ENCODE data around the gene PATJ.
"Not testable (repeated sequence)": the region's sequence is repeated elsewhere in the genome, so short reads cannot be mapped to it uniquely, and the experiment has no call there.

The PATJ gene

GRCh38 chr1:61921435-61921834 is 179.2 kb downstream of the PATJ start:
- Histone ChIP-seq H3K4me1 (ENCODE audit: control insufficient read depth, insufficient read depth, low read length) (no peaks in the 10 kb centered on the region), H3K9me3 (ENCODE audit: control insufficient read depth in 2 of 2, low read length in 2 of 2) (no peaks in the 10 kb centered on the region), H3K27ac (ENCODE audit: low read length) (no peak overlapping the region), H3K27me3 (ENCODE audit: control insufficient read depth in 1 of 2, insufficient read depth in 2 of 2, low read length in 2 of 2) (no peaks in the 10 kb centered on the region), H3K4me3 (ENCODE audit: low read length in 2 of 2) (no peak overlapping the region), H3K36me3 (ENCODE audit: control insufficient read depth in 2 of 2, insufficient read depth in 2 of 2, low read length in 2 of 2) (peaks cover 0 to 2% of the 10 kb centered on the region in 2 donors), H3K9ac (ENCODE audit: low read length in 2 of 2) (no peak overlapping the region)

- Histone ChIP-seq H3K9me3 (ENCODE audit: control insufficient read depth in 2 of 2, low read length in 2 of 2) (no peaks in the 10 kb centered on the region), H3K4me3 (ENCODE audit: low read length in 2 of 2) (no peak overlapping the region), H3K27me3 (ENCODE audit: control insufficient read depth in 1 of 2, insufficient read depth in 2 of 2, low read length in 2 of 2) (no peaks in the 10 kb centered on the region), H3K27ac (ENCODE audit: low read length) (no peak overlapping the region), H3K4me1 (ENCODE audit: control insufficient read depth, insufficient read depth, low read length) (no peaks in the 10 kb centered on the region), H3K9ac (ENCODE audit: low read length in 2 of 2) (no peak overlapping the region), H3K36me3 (ENCODE audit: control insufficient read depth in 2 of 2, insufficient read depth in 2 of 2, low read length in 2 of 2) (no peaks in the 10 kb centered on the region)
Measured at GRCh38 chr1:61922950-61923480, 180.7 kb downstream of the PATJ start.

- Histone ChIP-seq H3K4me1 (ENCODE audit: control insufficient read depth, insufficient read depth, low read length) (no peaks in the 10 kb centered on the region), H3K27ac (ENCODE audit: low read length) (no peak overlapping the region), H3K9me3 (ENCODE audit: control insufficient read depth in 2 of 2, low read length in 2 of 2) (no peaks in the 10 kb centered on the region), H3K27me3 (ENCODE audit: control insufficient read depth in 1 of 2, insufficient read depth in 2 of 2, low read length in 2 of 2) (no peaks in the 10 kb centered on the region), H3K9ac (ENCODE audit: low read length in 2 of 2) (no peak overlapping the region), H3K4me3 (ENCODE audit: low read length in 2 of 2) (no peak overlapping the region), H3K36me3 (ENCODE audit: control insufficient read depth in 2 of 2, insufficient read depth in 2 of 2, low read length in 2 of 2) (no peaks in the 10 kb centered on the region)
Measured at GRCh38 chr1:61925591-61926298, 183.5 kb downstream of the PATJ start.

GRCh38 chr1:61926597-61926996 is 184.3 kb downstream of the PATJ start:
- no peaks in the 10 kb centered on the region for H3K4me1 ChIP-seq (ENCODE audit: control insufficient read depth, insufficient read depth, low read length)
- no peaks in the 10 kb centered on the region for H3K9me3 ChIP-seq (ENCODE audit: control insufficient read depth in 2 of 2, low read length in 2 of 2)
- H3K9ac ChIP-seq (ENCODE audit: low read length in 2 of 2) = no peak overlapping the region
- no peaks in the 10 kb centered on the region for H3K36me3 ChIP-seq (ENCODE audit: control insufficient read depth in 2 of 2, insufficient read depth in 2 of 2, low read length in 2 of 2)
- H3K27ac ChIP-seq (ENCODE audit: low read length) = no peak overlapping the region
- no peaks in the 10 kb centered on the region for H3K27me3 ChIP-seq (ENCODE audit: control insufficient read depth in 1 of 2, insufficient read depth in 2 of 2, low read length in 2 of 2)
- H3K4me3 ChIP-seq (ENCODE audit: low read length in 2 of 2) = no peak overlapping the region

- Histone ChIP-seq H3K36me3 (ENCODE audit: control insufficient read depth in 2 of 2, insufficient read depth in 2 of 2, low read length in 2 of 2) (no peaks in the 10 kb centered on the region), H3K27me3 (ENCODE audit: control insufficient read depth in 1 of 2, insufficient read depth in 2 of 2, low read length in 2 of 2) (no peaks in the 10 kb centered on the region), H3K9ac (ENCODE audit: low read length in 2 of 2) (no peak overlapping the region), H3K4me3 (ENCODE audit: low read length in 2 of 2) (no peak overlapping the region), H3K9me3 (ENCODE audit: control insufficient read depth in 2 of 2, low read length in 2 of 2) (no peaks in the 10 kb centered on the region), H3K4me1 (ENCODE audit: control insufficient read depth, insufficient read depth, low read length) (no peaks in the 10 kb centered on the region), H3K27ac (ENCODE audit: low read length) (no peak overlapping the region)
Measured at GRCh38 chr1:61930116-61930645, 187.9 kb downstream of the PATJ start.

- H3K27ac ChIP-seq (ENCODE audit: low read length) = no peak overlapping the region
- no peak overlapping the region for H3K4me3 ChIP-seq (ENCODE audit: low read length in 2 of 2)
- no peaks in the 10 kb centered on the region for H3K9me3 ChIP-seq (ENCODE audit: control insufficient read depth in 2 of 2, low read length in 2 of 2)
- H3K4me1 ChIP-seq (ENCODE audit: control insufficient read depth, insufficient read depth, low read length) = no peaks in the 10 kb centered on the region
- no peaks in the 10 kb centered on the region for H3K36me3 ChIP-seq (ENCODE audit: control insufficient read depth in 2 of 2, insufficient read depth in 2 of 2, low read length in 2 of 2)
- H3K27me3 ChIP-seq (ENCODE audit: control insufficient read depth in 1 of 2, insufficient read depth in 2 of 2, low read length in 2 of 2) = no peaks in the 10 kb centered on the region
- no peak overlapping the region for H3K9ac ChIP-seq (ENCODE audit: low read length in 2 of 2)
Measured at GRCh38 chr1:61931587-61932279, 189.5 kb downstream of the PATJ start.

- no peak overlapping the region for H3K4me3 ChIP-seq (ENCODE audit: low read length in 2 of 2)
- H3K9me3 ChIP-seq (ENCODE audit: control insufficient read depth in 2 of 2, low read length in 2 of 2) = no peaks in the 10 kb centered on the region
- H3K9ac ChIP-seq (ENCODE audit: low read length in 2 of 2) = no peak overlapping the region
- H3K27ac ChIP-seq (ENCODE audit: low read length) = no peak overlapping the region
- no peaks in the 10 kb centered on the region for H3K4me1 ChIP-seq (ENCODE audit: control insufficient read depth, insufficient read depth, low read length)
- no peaks in the 10 kb centered on the region for H3K27me3 ChIP-seq (ENCODE audit: control insufficient read depth in 1 of 2, insufficient read depth in 2 of 2, low read length in 2 of 2)
- peaks cover 0 to 2% of the 10 kb centered on the region in 2 donors for H3K36me3 ChIP-seq (ENCODE audit: control insufficient read depth in 2 of 2, insufficient read depth in 2 of 2, low read length in 2 of 2)
Measured at GRCh38 chr1:61935516-61935915, 193.2 kb downstream of the PATJ start.

- Histone ChIP-seq H3K36me3 (ENCODE audit: control insufficient read depth in 2 of 2, insufficient read depth in 2 of 2, low read length in 2 of 2) (peaks cover 0 to 2% of the 10 kb centered on the region in 2 donors), H3K4me1 (ENCODE audit: control insufficient read depth, insufficient read depth, low read length) (no peaks in the 10 kb centered on the region), H3K9ac (ENCODE audit: low read length in 2 of 2) (no peak overlapping the region), H3K4me3 (ENCODE audit: low read length in 2 of 2) (no peak overlapping the region), H3K27me3 (ENCODE audit: control insufficient read depth in 1 of 2, insufficient read depth in 2 of 2, low read length in 2 of 2) (no peaks in the 10 kb centered on the region), H3K9me3 (ENCODE audit: control insufficient read depth in 2 of 2, low read length in 2 of 2) (no peaks in the 10 kb centered on the region), H3K27ac (ENCODE audit: low read length) (no peak overlapping the region)
Measured at GRCh38 chr1:61936839-61937238, 194.6 kb downstream of the PATJ start.

- Histone ChIP-seq H3K27ac (ENCODE audit: low read length) (no peak overlapping the region), H3K9ac (ENCODE audit: low read length in 2 of 2) (no peak overlapping the region), H3K27me3 (ENCODE audit: control insufficient read depth in 1 of 2, insufficient read depth in 2 of 2, low read length in 2 of 2) (no peaks in the 10 kb centered on the region), H3K4me3 (ENCODE audit: low read length in 2 of 2) (no peak overlapping the region), H3K4me1 (ENCODE audit: control insufficient read depth, insufficient read depth, low read length) (no peaks in the 10 kb centered on the region), H3K36me3 (ENCODE audit: control insufficient read depth in 2 of 2, insufficient read depth in 2 of 2, low read length in 2 of 2) (peaks cover 0 to 2% of the 10 kb centered on the region in 2 donors), H3K9me3 (ENCODE audit: control insufficient read depth in 2 of 2, low read length in 2 of 2) (no peaks in the 10 kb centered on the region)
Measured at GRCh38 chr1:61941794-61942193, 199.5 kb downstream of the PATJ start.

GRCh38 chr1:61942856-61943255 is 200.6 kb downstream of the PATJ start:
- H3K4me3 ChIP-seq (ENCODE audit: low read length in 2 of 2) = no peak overlapping the region
- no peak overlapping the region for H3K9ac ChIP-seq (ENCODE audit: low read length in 2 of 2)
- H3K36me3 ChIP-seq (ENCODE audit: control insufficient read depth in 2 of 2, insufficient read depth in 2 of 2, low read length in 2 of 2) = no peaks in the 10 kb centered on the region
- H3K4me1 ChIP-seq (ENCODE audit: control insufficient read depth, insufficient read depth, low read length) = no peaks in the 10 kb centered on the region
- no peaks in the 10 kb centered on the region for H3K27me3 ChIP-seq (ENCODE audit: control insufficient read depth in 1 of 2, insufficient read depth in 2 of 2, low read length in 2 of 2)
- no peak overlapping the region for H3K27ac ChIP-seq (ENCODE audit: low read length)
- no peaks in the 10 kb centered on the region for H3K9me3 ChIP-seq (ENCODE audit: control insufficient read depth in 2 of 2, low read length in 2 of 2)

GRCh38 chr1:61948685-61949084 is 206.4 kb downstream of the PATJ start:
- not testable (repeated sequence) for H3K4me3 ChIP-seq (ENCODE audit: low read length in 2 of 2); H3K27ac ChIP-seq (ENCODE audit: low read length); H3K4me1 ChIP-seq (ENCODE audit: control insufficient read depth, insufficient read depth, low read length); H3K36me3 ChIP-seq (ENCODE audit: control insufficient read depth in 2 of 2, insufficient read depth in 2 of 2, low read length in 2 of 2); H3K27me3 ChIP-seq (ENCODE audit: control insufficient read depth in 1 of 2, insufficient read depth in 2 of 2, low read length in 2 of 2); H3K9me3 ChIP-seq (ENCODE audit: control insufficient read depth in 2 of 2, low read length in 2 of 2); H3K9ac ChIP-seq (ENCODE audit: low read length in 2 of 2)

Measured in stomach smooth muscle (tissue), 2 donors.